Measurements from ENCODE around the gene SLC7A10. TPM values are rescaled to one million over a fixed set of nuclear protein-coding genes. Genes with fewer than 3 reads are reported as not detected.

The SLC7A10 gene
- total RNA-seq, 1 donor, result not detected

DNA sequence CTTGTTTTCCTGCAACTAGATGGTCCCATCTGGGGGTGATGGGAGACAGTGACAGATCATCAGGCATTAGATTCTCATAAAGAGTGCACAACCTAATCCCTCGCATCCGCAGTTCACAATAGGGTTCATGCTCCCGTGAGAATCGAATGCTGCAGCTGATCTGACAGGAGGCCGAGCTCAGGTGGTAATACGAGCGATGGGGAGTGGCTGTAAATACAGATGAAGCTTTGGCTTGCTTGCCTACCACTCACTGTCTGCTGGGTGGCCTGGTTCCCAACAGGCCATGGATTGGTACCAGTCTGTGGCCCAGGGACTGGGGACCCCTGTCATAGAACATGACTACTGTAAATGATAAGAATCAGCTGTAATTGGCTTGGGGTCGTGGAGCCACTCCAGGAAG lies 65.8 kb downstream of the SLC7A10 start:
- TF ChIP-seq, protein P1, sequence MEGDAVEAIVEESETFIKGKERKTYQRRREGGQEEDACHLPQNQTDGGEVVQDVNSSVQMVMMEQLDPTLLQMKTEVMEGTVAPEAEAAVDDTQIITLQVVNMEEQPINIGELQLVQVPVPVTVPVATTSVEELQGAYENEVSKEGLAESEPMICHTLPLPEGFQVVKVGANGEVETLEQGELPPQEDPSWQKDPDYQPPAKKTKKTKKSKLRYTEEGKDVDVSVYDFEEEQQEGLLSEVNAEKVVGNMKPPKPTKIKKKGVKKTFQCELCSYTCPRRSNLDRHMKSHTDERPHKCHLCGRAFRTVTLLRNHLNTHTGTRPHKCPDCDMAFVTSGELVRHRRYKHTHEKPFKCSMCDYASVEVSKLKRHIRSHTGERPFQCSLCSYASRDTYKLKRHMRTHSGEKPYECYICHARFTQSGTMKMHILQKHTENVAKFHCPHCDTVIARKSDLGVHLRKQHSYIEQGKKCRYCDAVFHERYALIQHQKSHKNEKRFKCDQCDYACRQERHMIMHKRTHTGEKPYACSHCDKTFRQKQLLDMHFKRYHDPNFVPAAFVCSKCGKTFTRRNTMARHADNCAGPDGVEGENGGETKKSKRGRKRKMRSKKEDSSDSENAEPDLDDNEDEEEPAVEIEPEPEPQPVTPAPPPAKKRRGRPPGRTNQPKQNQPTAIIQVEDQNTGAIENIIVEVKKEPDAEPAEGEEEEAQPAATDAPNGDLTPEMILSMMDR (IDR thresholded peaks at IDR 0.05; ENCODE audit: extremely low read depth, low read depth, low read length), result no peak
- Histone ChIP-seq H3K9me3 (ENCODE audit: low read depth, low read length) (no peaks in the 10 kb centered on the region), H4K20me1 (ENCODE audit: insufficient read depth, low read length) (no peaks in the 10 kb centered on the region)

DNA sequence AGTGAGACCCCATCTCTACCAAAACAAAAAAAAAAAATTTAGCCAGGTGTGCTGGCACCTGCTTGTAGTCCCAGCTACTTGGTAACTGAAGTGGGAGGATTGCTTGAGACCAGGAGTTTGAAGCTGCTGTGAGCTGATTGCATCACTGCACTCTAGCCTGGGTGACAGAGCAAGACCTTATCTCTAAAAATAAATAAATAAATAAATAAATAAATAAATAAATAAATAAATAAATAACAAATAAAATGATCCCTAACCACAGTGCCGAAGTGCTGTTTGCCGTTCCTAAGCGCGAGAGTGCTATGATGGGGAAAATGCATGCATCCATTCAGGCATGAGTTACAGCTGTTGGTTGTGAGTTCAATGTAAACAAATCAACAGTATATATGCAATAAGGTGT lies 66.5 kb downstream of the SLC7A10 start:
- H3K27me3 ChIP-seq (ENCODE audit: insufficient read depth, low read length), result no peaks in the 10 kb centered on the region
- no peak overlapping the region for H3K4me2 ChIP-seq (ENCODE audit: insufficient read depth, low read length)
- no peaks in the 10 kb centered on the region for H3K36me3 ChIP-seq (ENCODE audit: insufficient read depth, low read length)
- no peak overlapping the region for H3K27ac ChIP-seq (ENCODE audit: low read depth, low read length)
- H3K9me3 ChIP-seq (ENCODE audit: low read depth, low read length), result no peaks in the 10 kb centered on the region
- TF ChIP-seq, protein P1 (IDR thresholded peaks at IDR 0.05; ENCODE audit: extremely low read depth, low read depth, low read length), result no peak
- H3K79me2 ChIP-seq (ENCODE audit: insufficient read depth, low read length), result no peaks in the 10 kb centered on the region
- H3K4me1 ChIP-seq (ENCODE audit: insufficient read depth, low read length), result peaks cover 3% of the 10 kb centered on the region
- no peak for DNase-seq (ENCODE audit: insufficient read length, low spot score, missing footprints)
- no peak overlapping the region for H2AFZ ChIP-seq (ENCODE audit: low read length)
- no peaks in the 10 kb centered on the region for H4K20me1 ChIP-seq (ENCODE audit: insufficient read depth, low read length)
- H3K4me3 ChIP-seq (ENCODE audit: insufficient read depth, low read length), result no peak overlapping the region

More for the DNA sequence above, 65.8 kb downstream of the SLC7A10 start:
- DNase-seq (ENCODE audit: insufficient read length, low spot score, missing footprints), result no peak
- Histone ChIP-seq H3K79me2 (ENCODE audit: insufficient read depth, low read length) (no peaks in the 10 kb centered on the region), H3K36me3 (ENCODE audit: insufficient read depth, low read length) (no peaks in the 10 kb centered on the region), H3K4me2 (ENCODE audit: insufficient read depth, low read length) (no peak overlapping the region), H2AFZ (ENCODE audit: low read length) (no peak overlapping the region), H3K27ac (ENCODE audit: low read depth, low read length) (no peak overlapping the region), H3K4me1 (ENCODE audit: insufficient read depth, low read length) (peaks cover 3% of the 10 kb centered on the region), H3K4me3 (ENCODE audit: insufficient read depth, low read length) (no peak overlapping the region), H3K27me3 (ENCODE audit: insufficient read depth, low read length) (no peaks in the 10 kb centered on the region)

Other genes starting within 250 kb of the SLC7A10 start
- 0.59 and 1.4 TPM in 2 replicates for gene RHPN2, start 161.0 kb downstream of the SLC7A10 start, total RNA-seq
- gene GPATCH1, start 144.7 kb downstream of the SLC7A10 start, total RNA-seq, result 5.6 and 6.2 TPM in 2 replicates
- not detected in 2 replicates for gene WDR88, start 93.7 kb downstream of the SLC7A10 start, total RNA-seq
- 38.4 and 39.8 TPM in 2 replicates for gene LRP3, start 31.5 kb downstream of the SLC7A10 start, total RNA-seq
- 3.6 and 5.0 TPM in 2 replicates for gene CEBPA, start 76.7 kb upstream of the SLC7A10 start, total RNA-seq
- gene CEBPG, start 147.9 kb upstream of the SLC7A10 start, total RNA-seq, result 31.5 and 35.5 TPM in 2 replicates

All from osteoblast (primary cell).